Measurements from ENCODE around the gene F5.
"Not testable (repeated sequence)": the region's sequence is repeated elsewhere in the genome, so short reads cannot be mapped to it uniquely, and the experiment has no call there.

The F5 gene

GRCh38 chr1:169538998-169539871, 47.0 kb downstream of the F5 start:
- DNase-seq, result peak; percentile 91

GRCh38 chr1:169534653-169535052, 51.6 kb downstream of the F5 start:
- no peak for DNase-seq

GRCh38 chr1:169533528-169534190, 52.6 kb downstream of the F5 start:
- not testable (repeated sequence) for DNase-seq

DNA sequence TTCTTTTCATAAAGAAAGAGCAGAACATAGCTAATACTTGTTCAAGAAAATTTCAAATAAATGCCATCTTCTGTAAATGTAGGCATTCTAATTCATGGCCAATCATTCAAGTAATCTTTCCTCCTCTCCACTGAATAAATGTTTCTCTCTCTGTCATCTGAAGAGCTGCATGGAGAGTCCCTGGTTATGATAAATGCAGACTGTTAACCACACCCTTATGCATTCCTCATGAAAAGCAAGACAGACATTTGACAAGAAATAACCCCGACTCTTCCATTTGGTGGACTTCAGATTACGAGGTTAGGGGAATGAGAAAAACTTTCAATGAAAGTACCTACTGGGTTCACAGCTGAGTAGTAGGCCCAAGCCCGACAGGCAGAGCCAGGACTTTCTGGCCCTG, 55.8 kb downstream of the F5 start:
- no peak for DNase-seq

GRCh38 chr1:169529068-169529642, 57.1 kb downstream of the F5 start:
- DNase-seq, result peak; percentile 68

- no peak for DNase-seq
These were observed 57.8 kb downstream of the F5 start for GRCh38 chr1:169528215-169529067.

- no peak for DNase-seq
These were observed 58.6 kb downstream of the F5 start for GRCh38 chr1:169527451-169528214.

- DNase-seq, result no peak
These were observed 59.3 kb downstream of the F5 start for GRCh38 chr1:169527001-169527400.

GRCh38 chr1:169526120-169526832, 60.0 kb downstream of the F5 start:
- no peak for DNase-seq

DNA sequence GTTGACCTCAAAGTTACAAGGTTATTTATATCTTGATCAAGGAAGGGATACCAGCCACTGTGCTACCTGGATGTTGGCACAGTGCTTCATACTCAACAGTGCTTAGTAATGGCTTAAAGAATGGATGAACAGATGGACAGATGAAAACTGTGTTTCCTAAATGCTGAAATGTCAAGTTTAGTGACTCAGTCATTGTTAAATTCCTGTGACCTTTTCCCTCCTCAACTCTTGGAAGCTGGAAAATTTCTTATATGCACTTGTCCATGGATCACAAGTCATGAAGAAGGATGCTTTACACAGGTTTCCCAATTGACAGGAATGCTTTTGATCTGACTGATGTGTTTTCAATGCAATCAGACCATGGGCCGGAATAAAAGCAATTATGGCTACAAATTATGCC, 60.9 kb downstream of the F5 start:
- no peak for DNase-seq

- DNase-seq, result no peak
These were observed 62.4 kb downstream of the F5 start for GRCh38 chr1:169523904-169524303.

DNA sequence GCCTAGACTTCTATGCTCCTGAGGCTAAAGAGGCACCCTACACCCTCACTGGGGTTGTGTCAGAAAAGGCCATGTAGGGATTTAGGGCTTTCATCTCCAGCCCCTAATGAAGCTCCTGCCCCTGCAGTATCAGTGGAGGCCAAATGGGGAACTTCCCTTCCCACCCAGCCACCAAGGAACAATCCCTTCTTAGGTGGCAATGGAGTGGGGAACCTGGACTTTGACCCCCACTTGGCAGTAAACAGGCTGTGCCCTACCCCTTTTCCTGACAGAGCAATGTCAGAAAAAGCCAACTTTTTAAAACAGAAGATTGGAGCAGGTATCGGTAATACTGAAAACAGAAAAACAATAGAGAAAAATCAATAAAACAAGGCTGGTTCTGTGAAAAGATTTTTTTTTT, 65.1 kb downstream of the F5 start:
- DNase-seq, result no peak

GRCh38 chr1:169517558-169518186, 68.6 kb downstream of the F5 start:
- no peak for DNase-seq

DNA sequence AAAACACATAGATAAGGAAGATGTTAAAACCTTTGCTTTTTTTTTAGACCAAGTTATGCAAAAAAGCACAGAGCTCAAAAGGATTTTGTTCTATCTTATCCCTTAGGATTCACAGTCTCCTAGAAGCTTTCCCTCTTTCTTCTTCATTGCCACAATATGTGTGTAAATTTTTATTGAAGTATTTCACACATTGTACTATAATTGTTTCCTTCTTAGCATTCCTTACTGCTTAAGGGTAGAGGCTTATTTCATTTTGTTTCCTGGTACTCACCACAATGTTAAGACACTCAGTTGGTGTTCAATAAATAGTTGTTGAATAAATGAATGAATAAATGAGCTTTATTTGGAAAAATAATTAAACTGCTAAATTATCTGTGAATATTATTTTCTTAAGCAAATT, 70.6 kb downstream of the F5 start:
- DNase-seq, result no peak

DNA sequence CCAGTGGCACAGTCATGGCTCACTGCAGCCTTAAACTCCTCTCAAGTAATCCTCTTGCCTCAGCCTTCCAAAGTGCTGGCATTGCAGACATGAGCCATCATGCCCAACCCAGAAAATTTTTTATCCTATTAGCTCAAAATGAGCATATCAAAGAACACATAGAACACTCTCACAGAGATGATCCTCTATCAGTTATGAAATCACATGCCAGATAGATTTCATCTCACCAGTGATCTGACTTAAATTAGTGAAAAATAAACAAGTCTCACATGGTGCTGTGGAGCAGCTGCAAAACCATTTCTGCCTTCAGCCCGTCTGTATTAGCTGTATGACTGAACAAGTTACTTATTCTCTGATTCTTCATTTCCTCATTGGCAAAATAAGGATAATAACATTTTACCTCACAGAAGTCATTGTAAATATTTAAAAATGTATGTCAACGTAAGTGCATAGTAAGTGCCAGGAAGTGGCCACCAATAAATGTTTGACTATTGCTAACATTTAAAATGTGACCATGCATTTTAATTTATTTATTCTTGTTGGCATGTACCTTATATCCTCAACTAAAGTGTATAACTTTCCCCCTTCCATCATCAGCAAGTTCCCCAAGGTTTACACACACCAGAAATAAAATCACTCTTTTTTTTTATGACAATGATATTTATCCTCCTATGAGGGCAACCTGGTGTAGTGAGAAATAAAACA, 71.6 kb downstream of the F5 start:
- DNase-seq, result no peak

- DNase-seq, result no peak
These were observed 73.1 kb downstream of the F5 start for GRCh38 chr1:169513208-169513607.

DNA sequence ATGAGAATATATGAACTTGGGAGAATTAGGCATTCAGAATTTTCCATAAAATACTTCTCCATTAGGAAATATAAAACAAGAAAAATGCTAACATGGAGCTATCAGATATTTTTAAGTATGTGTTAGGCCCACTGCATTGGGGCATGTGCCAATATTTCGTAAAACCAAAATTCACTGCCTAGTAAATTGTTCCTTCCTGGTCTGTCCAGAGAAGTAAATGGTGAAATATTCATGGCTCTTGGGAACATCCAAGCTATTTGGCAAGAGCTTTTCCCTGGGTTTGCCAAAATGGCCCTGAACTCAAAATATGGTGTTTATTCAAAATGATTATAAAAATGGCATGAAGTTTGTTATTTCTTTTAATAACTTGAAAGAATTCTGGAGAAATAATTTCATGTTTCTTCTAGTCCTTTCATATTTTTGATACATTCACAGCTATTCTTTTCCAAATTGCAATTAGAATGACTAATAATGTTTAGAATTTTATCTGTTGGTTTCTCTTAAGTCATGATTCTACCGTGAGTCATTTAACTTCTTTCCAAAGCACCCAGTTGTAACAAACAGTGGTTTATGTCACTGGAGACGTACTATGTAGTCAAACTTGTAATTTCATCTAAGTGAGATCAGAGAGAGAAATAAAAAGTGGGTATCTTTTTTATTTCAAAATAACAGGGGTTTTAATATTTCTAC, 74.8 kb downstream of the F5 start:
- peak; percentile 72 for DNase-seq

GRCh38 chr1:169510060-169510459, 76.2 kb downstream of the F5 start:
- DNase-seq, result no peak

DNA sequence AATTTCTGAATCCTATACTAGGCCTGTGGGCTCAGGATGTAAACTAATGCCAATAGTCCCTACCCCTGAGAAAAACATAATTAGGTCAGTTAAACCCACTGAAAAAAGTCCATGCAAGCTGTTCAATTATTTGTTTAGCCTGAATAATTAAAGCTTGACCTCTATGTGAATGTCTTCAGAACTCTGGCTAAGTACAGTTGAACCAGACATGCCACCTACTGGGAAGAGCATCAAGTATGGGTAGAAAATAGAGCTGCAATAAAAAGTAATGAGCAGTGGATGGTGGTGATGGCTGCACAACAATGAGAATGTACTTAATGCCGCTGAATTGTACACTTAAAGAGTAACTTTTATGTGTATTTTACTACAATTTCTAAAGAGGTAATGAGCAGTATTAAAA, 76.9 kb downstream of the F5 start:
- DNase-seq, result no peak

All from kidney glomerular epithelial cell (primary cell).